DND-41 (cell line): Measurements from ENCODE around the gene FGF1.

Experiments used
- ATAC-seq: fragments of 200-7000 bp; cut with Tn5 transposase; 3 replicates; pipeline ENCODE4 v1.9.1; 2021; ENCODE audit warnings: low read depth; ENCODE audit not compliant: insufficient read depth
- DNase-seq: peaks from one replicate; pipeline ENCODE4 v3.0.0-alpha.2; 2020
- H2AFZ ChIP-seq: 2 replicates; pipeline ENCODE4 v1.6.0; 2012; ENCODE audit warnings: low read depth, low read length
- H3K27ac ChIP-seq: 2 replicates; pipeline ENCODE4 v1.5.1; 2012; ENCODE audit warnings: low read length, inconsistent platforms
- H3K27me3 ChIP-seq: fragments of 200-600 bp; sonication (generic); 2 replicates; pipeline ENCODE4 v1.6.0; 2012; ENCODE audit warnings: low read length, mild to moderate bottlenecking, inconsistent platforms; ENCODE audit not compliant: insufficient read depth, poor library complexity
- H3K36me3 ChIP-seq: 2 replicates; pipeline ENCODE4 v1.5.1; 2012; ENCODE audit warnings: low read length, inconsistent platforms; ENCODE audit not compliant: insufficient read depth
- H3K4me1 ChIP-seq: 2 replicates; pipeline ENCODE4 v1.5.1; 2012; ENCODE audit warnings: mild to moderate bottlenecking, low read length; ENCODE audit not compliant: insufficient read depth
- H3K4me2 ChIP-seq: 2 replicates; pipeline ENCODE4 v1.6.0; 2012; ENCODE audit warnings: mild to moderate bottlenecking, moderate library complexity, low read length, inconsistent platforms; ENCODE audit not compliant: insufficient read depth
- H3K4me3 ChIP-seq, 2 experiments: fragments of 200-600 bp in 1 of 2; shearing (Covaris generic) in 1 of 2; 2 replicates each; pipeline ENCODE4 v1.5.1; 2012 to 2016; ENCODE audit warnings: inconsistent platforms in 2 of 2, low read length in 2 of 2, mild to moderate bottlenecking in 2 of 2, low read depth in 1 of 2, moderate library complexity in 1 of 2
- H3K79me2 ChIP-seq: 2 replicates; pipeline ENCODE4 v1.6.0; 2012; ENCODE audit warnings: low read length, inconsistent platforms; ENCODE audit not compliant: insufficient read depth
- H3K9ac ChIP-seq: 2 replicates; pipeline ENCODE4 v1.6.0; 2012; ENCODE audit warnings: low read depth, mild to moderate bottlenecking, inconsistent platforms, low read length, moderate library complexity
- H3K9me3 ChIP-seq: 2 replicates; pipeline ENCODE4 v1.5.1; 2012; ENCODE audit warnings: low read length, moderate library complexity, mild to moderate bottlenecking, inconsistent platforms; ENCODE audit not compliant: insufficient read depth, severe bottlenecking
- H4K20me1 ChIP-seq: 2 replicates; pipeline ENCODE4 v1.6.0; 2012; ENCODE audit warnings: low read length; ENCODE audit not compliant: insufficient read depth
- EZH2 ChIP-seq: IDR thresholded peaks from 3 replicates; pipeline ENCODE4 v1.6.1; 2012; ENCODE audit warnings: borderline replicate concordance, low read depth, mild to moderate bottlenecking, moderate library complexity, low read length, inconsistent platforms; ENCODE audit not compliant: severe bottlenecking
- TF ChIP-seq, protein P1 (sequence below): IDR thresholded peaks from 2 replicates; pipeline ENCODE4 v1.5.1; 2012; ENCODE audit warnings: borderline replicate concordance, low read length, moderate library complexity, mild to moderate bottlenecking; ENCODE audit not compliant: poor library complexity, severe bottlenecking; ENCODE audit errors: extremely low read depth

Gene FGF1

DNA sequence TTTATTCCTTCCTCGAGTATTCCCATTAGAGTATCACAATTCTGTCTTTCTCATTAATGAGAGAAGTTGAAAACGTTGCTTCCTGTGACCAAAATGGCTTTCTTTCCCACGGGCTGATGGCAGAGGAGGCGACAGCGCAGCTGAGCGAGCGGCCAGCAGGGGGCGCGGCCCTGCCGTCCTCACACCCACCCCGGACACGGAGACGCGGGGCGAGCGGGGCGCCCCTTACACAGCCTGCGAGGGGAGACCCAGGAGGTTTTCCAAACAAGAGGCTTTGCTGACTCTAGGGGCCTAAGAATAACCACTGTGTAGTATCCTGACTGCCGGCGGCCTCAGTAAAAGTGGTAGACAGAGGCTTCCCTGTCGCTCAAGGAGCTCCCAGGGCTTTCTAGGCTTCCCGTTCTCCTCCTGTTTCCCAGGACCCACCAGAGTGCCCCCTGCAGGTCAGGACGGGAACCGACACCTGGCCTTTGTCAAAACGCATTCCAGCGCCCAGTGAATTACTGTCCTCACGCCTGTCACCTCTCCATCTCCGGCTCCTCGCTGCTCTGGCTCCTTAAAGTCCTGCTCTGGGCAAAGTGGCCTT is 27.3 kb upstream of the FGF1 start:
- Histone ChIP-seq H3K9me3 (no peaks in the 10 kb centered on the region), H3K27me3 (no peaks in the 10 kb centered on the region), H3K79me2 (no peaks in the 10 kb centered on the region), H2AFZ (peak overlapping the region; percentile 96), H3K9ac (peak overlapping the region; percentile 56), H3K4me2 (peak overlapping the region; percentile 71), H3K36me3 (no peaks in the 10 kb centered on the region), H4K20me1 (no peaks in the 10 kb centered on the region), H3K4me1 (peaks cover 16% of the 10 kb centered on the region), H3K4me3 (peak overlapping the region; percentile 28 to 63; a peak in 3 of 4 replicates), H3K27ac (peak overlapping the region; percentile 70)
- peak; percentile 90 for DNase-seq
- TF ChIP-seq EZH2, result no peak
- TF ChIP-seq, protein P1, sequence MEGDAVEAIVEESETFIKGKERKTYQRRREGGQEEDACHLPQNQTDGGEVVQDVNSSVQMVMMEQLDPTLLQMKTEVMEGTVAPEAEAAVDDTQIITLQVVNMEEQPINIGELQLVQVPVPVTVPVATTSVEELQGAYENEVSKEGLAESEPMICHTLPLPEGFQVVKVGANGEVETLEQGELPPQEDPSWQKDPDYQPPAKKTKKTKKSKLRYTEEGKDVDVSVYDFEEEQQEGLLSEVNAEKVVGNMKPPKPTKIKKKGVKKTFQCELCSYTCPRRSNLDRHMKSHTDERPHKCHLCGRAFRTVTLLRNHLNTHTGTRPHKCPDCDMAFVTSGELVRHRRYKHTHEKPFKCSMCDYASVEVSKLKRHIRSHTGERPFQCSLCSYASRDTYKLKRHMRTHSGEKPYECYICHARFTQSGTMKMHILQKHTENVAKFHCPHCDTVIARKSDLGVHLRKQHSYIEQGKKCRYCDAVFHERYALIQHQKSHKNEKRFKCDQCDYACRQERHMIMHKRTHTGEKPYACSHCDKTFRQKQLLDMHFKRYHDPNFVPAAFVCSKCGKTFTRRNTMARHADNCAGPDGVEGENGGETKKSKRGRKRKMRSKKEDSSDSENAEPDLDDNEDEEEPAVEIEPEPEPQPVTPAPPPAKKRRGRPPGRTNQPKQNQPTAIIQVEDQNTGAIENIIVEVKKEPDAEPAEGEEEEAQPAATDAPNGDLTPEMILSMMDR, result peak; percentile 80
- ATAC-seq, result peak; percentile 99

DNA sequence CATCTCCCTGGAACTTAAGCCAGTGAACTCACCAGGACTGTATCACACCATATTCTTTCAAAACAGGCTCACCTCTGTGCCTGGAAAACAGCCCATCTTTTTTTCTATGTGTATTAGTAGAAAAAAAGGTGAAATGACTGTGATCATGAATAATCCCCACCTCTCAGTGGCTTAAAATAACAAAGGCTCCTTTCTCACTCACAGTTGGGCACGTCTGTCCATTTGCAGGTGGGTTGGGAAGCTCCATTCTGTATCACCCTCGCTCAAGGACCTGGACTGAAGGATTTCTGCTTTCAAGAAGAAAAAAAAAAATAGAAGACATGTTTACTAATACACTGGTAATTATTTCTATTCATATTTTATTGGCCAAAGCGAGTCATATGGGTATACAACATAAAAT is 17.3 kb upstream of the FGF1 start:
- H2AFZ ChIP-seq, result no peak overlapping the region
- no peak overlapping the region for H3K4me2 ChIP-seq
- H3K9me3 ChIP-seq, result no peaks in the 10 kb centered on the region
- H4K20me1 ChIP-seq, result no peaks in the 10 kb centered on the region
- no peaks in the 10 kb centered on the region for H3K79me2 ChIP-seq
- H3K27ac ChIP-seq, result no peak overlapping the region
- no peak for ATAC-seq
- H3K4me1 ChIP-seq, result no peaks in the 10 kb centered on the region
- DNase-seq, result no peak
- TF ChIP-seq, protein P1, result no peak
- TF ChIP-seq EZH2, result no peak
- H3K36me3 ChIP-seq, result no peaks in the 10 kb centered on the region
- H3K9ac ChIP-seq, result no peak overlapping the region
- no peak overlapping the region for H3K4me3 ChIP-seq
- H3K27me3 ChIP-seq, result peaks cover 7% of the 10 kb centered on the region

GRCh38 chr5:142701673-142702311 is 15.9 kb upstream of the FGF1 start:
- Histone ChIP-seq H3K9me3 (no peaks in the 10 kb centered on the region), H3K4me2 (no peak overlapping the region), H3K79me2 (no peaks in the 10 kb centered on the region), H3K27me3 (peaks cover 7% of the 10 kb centered on the region), H3K4me3 (no peak overlapping the region), H3K9ac (no peak overlapping the region), H3K4me1 (no peaks in the 10 kb centered on the region), H4K20me1 (no peaks in the 10 kb centered on the region), H3K27ac (no peak overlapping the region), H3K36me3 (no peaks in the 10 kb centered on the region), H2AFZ (no peak overlapping the region)
- TF ChIP-seq EZH2, result no peak
- TF ChIP-seq, protein P1, result no peak
- no peak for DNase-seq
- no peak for ATAC-seq
